NOMO-1 treated with dmso at 0.1 percent for 144 hours (cell line): Measurements from ENCODE around the gene ANO7.

Experiments
- DNase-seq: peaks from one replicate; lab custom pipeline; 2025; ENCODE audit not compliant: unreplicated experiment; lab: John Stamatoyannopoulos, UW

Gene ANO7

DNA sequence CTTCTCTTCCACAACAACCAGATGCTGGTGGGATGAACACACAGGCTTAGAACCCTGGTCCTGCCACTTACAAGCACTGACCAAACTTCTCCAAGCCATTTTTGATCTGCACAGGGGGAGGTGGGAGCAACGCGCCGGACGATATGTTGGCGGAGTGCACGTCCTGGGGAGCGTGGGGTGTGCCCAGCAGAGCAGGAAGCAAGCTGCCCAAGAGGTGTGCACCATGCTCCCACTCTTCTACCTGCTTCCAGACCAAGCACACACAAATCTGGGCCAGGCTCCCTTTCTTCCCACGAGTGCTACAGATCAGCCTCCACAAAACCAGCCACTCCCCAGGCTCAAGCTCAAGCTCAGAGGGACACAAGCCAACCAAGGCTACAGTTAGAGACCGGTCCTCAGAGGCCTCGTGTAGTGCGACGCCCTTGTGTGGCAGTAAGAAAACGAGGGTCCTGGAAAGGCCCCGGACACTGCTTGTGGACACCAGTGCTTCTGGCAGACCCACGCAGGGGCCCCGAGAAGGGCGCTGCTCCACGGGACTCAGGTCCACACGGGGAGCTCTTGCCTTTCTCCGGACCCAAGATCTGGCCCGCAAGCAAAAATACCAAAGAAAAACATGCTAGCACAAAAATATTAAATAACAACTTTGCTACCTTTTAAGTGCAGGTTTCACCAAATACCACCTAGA lies 52.0 kb downstream of the ANO7 start:
- DNase-seq: no peak

DNA sequence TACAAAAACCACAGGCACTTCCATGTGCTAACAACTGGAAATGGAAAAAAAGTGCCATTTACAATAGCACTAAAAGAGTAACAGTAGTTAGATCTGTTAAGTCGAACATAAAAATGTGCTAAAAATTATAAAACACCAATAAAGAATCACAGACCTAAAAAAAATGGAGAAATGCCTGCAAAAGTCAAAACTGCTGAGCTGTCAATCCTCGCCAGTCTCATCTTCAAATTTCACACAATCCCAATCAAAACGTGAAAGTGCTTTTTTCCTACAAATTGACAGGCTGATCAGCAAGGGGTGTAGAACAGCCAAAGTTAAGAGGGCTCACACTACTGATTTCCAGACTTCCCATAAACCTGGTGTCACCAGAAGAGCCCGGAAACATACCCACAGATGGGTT lies 53.2 kb downstream of the ANO7 start:
- DNase-seq: no peak

DNA sequence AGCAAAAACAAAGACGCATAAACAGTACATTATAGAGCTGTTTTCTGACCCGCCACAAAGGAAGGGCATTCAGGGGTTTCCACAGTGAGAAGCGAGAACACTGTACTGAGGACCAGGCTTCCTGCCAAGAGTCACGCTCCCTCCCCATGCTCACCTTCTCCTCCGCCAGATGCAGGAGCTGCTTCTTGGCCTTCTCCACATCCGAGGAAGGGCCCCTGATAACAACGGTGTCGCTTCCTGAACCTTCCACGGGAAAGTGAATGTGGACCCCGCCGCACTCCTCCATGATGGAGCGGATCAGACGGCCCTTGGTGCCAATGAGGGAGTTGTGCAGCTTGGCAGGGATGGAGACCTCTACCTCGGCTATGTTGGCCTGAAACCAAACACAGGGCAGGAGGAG lies 53.8 kb downstream of the ANO7 start:
- no peak for DNase-seq

DNA sequence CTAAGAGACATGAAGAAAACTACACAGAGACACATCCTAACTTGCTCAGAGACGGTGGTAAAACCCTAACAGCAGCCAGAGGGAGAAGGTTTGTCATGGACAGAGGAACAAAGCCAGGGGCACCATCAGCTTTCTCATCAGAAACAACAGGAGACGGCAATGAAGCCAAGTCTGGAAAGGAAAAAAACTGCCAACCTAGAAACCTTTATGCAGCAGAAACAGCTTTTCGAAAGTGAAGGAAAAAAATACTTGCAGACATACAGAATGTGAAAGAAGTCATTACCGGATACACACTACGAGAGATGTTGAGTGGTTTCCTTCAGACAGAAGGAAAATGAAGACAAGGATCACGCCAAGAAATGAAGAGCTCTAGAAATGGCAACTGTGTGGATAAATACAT lies 55.9 kb downstream of the ANO7 start:
- no peak for DNase-seq

DNA sequence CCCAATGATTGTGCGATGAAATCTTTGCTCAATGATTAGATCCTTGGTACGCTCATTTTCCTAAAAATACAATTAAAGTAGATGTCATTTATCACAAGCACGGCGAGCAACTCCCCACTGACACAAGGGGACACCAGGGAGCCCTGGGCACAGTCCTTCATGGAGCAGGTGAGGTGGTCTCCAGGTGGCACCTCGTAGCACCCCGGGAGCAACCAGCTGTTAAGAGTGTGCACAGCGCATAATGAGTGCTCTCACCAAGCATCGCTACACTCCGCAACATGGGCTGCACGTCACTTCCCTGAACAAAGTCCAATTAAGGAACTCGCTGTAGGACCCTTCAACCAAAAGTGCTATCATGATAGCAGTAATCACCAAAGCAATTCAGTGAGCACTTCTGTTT lies 59.8 kb downstream of the ANO7 start:
- DNase-seq: no peak

DNA sequence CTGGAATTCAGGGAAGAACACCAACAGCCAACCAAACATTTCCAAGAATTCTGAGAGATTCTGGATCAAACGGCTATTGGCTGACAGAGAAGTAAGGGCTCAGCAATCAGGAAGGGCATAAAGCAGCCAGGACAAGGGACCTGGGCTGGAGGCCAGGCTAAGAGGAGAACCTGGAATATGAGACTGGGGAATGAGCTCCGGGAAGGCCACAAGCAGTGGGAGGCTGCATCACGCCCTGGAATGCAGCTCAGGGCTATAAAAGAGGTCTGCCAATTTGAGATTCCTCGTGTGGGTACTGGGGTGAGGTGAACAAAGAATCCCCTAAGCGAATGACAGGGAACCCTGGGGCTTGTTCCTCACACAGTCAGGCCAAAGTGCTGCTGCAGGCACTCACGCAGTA lies 60.4 kb downstream of the ANO7 start:
- no peak for DNase-seq

DNA sequence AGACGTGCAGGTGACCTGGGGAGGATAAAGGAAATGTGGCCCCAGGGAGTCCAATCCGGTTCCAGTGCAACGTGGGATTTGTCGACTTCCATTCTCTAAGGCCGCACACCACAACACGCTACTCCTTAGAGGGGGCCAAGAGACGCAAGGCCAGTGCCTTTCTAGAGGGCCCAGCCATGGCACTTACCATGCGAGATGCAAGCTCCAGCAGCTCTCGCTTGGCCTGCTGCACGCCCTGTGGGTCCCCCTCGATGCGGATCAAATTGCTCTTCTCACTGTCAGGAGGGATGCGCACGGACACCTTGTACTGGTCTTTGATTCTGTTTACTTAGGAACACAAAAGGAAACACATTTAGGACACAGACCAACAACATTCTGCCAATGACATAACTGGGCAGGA lies 61.2 kb downstream of the ANO7 start:
- no peak for DNase-seq

DNA sequence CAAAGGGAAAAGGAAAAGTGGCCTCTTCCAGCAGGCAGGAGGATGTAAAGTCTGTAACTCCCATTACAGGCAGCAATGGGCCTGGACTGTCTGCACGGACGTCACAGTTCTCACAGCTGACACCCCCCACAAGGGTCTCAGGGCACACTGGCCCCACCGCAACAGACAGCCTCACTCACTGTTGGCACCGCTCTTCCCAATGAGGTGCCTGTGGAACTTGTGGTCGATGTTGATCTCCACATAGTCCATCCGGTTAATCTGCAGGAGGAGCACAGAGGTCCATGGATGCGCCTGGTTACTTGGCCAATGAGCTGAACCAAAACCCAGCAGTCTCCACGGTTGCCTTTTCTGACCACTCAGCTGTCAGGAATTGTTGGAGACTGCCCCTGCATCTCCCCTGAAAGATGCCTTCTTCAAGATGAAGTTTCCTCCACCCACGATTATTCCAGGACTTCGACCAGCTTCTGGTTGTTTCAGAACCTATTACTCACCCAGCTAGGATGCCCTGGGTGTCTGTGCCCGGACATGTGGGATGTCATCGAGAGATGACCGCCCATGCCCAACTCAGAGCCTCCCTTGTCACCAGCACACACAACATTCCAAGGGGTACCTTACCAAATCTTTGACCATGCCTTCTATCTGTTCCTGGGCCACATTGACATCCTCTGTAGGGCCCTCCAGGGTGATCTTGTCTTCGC lies 64.5 kb downstream of the ANO7 start:
- no peak for DNase-seq

DNA sequence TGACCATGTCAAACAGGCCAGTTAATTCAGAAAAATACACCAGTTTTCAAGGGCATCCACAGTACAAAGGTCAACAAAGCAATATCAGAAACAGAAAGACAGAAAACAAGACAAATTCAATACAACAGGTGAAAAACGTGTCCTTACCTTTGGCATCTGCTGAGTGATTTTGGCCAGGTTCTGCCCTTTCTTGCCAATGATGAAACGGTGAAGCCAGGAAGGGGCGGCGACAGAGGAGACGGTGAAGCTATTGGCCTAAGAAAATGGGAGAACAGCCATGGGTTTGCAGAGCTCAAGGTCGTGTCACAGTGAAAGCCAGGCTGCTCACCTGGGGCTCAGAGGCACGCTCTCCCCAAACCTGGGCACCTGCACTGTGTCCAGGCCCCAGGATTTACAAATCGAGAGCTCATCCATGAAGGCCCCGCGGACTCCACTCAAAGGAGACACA lies 66.5 kb downstream of the ANO7 start:
- no peak for DNase-seq

DNA sequence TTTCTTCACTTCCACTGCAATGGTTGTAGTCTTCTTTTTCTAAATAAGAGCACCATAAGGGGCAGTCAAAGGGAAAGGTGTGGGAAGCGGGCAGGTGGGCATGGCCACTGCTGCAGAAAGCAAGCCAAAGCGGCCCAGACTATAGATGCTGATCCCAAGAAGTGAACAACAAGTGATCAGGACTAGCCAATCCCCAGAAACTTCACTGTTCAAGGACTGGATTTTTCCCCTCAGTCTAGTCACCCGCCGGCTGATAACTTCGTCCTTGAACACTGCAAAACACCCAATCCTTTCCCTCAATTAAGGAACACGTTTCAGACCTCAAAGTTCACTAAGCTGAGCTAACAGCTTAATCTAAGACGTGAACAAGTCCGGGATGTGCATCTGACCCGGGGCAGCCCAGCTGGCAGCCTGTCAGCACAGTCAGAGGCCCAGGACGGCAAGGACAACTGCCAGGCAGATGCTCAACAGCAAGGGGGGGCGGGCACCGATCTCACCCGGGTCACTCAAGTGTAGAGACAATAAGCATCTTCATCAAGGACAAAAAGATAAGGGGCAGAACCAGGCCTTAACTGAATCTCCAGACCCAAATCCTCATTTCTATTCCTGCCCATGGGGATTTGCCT lies 67.2 kb downstream of the ANO7 start:
- no peak for DNase-seq

DNA sequence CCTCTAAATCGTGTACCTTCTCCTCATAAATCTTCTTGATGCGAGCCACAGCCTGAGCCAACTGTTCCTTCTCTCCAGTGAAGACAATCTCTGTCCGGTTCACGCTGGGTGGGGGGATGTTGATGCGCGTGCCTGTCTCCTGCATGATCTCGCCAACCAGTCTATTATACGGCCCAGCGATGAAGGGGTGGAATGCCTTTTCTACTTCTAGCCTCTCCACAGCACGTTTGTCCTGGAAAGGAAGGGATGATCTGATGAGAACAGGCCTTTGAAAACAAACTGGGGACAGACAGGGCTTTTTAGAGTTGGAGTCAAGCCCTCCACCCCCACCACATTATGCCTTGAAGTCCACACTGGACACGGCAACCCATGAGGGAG lies 67.7 kb downstream of the ANO7 start:
- DNase-seq: no peak

DNA sequence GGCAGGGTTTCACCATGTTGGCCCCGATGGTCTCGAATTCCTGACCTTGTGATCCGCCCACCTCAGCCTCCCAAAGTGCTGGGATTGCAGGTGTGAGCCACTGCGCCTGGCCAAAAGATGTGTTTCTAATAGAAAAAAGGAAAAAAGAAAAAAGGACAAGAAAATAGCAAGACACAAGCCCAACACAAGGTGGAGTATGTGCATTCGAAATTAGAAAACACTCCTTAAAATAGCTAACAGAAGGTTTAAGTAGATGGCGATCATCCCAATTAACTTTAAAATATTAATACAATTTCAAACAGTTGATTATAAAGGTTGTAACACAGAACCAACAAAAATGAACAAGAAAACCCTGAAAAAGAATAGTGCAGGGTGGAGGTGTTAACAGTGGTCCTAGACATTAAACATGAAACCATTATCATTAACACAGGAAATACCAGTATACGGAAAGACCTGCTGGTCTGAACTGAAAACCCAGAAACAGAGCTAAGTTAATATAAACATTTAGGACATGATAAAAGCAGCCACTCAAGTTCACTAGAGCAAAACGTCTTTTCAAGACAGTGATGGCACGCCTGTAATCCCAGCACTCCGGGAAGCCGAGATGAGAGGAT lies 69.0 kb downstream of the ANO7 start:
- no peak for DNase-seq

DNA sequence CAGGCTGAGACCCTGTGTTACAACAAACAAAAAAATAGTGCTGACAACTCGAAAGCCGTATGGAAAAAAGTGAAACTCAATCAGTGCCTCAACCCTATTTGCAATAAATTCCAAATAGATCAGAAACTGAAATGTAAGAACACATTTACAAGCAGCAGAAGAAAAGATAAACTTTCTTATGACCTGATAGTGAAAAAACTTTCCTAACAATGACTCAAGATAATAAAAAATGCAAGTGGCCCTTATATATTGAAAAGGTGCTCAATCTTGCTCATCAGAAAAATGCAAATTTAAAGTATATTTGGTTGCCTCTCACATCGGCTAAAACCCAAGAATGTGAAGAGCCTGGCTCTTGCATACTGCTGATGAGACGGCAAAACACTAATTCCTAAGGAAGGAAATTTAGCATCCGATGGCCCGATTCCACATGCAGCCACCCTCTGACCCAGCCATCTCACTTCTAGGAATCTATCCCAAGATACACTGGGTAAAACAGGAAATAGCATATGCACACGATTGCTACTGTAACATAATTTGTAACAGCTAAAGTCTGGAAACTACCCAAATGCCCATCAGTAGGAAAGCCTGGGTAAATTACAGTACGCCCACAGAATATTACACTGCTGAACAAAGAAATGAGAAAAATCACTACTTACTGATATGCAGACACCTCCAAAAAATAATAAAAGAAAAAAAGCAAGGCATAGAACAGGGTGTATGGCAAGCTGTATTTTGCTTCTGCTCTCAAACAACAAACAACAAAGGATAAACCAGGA lies 70.2 kb downstream of the ANO7 start:
- no peak for DNase-seq

DNA sequence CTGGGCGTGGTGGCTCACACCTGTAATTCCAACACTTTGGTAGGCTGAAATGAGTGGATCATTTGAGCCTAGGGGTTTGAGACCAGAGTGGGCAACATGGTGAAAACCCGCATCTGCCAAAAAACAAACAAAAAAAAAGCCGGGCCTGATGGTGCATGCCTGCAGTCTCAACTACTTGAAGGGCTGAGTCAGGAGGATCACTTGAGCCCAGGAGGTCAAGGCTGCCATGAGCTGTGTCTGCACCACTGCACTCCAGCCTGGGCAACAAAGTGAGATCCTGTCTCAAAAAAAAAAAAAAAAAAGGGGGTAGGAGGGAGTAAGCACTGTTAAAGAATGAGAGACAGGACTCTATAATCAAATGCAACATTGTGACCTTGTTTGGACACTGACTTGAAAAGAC lies 72.4 kb downstream of the ANO7 start:
- no peak for DNase-seq

DNA sequence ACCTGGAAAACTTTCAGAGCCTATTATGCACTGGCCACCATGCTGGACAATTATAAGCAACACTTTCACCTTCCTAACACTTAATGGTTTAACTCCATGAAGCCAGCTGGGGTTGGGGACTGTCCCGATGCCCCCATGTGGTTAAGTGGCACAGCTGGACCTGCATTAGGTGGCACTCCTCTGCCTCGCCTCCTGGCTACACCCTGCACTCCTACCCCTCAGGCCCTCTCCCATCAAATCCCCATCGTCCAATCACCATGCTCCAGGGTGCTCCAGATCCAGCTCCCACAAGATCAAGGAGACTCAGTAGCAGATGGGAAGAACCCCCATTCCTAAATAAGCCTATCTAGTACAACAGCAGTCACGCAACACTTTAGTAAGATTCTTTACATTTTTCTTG lies 73.2 kb downstream of the ANO7 start:
- DNase-seq: no peak

DNA sequence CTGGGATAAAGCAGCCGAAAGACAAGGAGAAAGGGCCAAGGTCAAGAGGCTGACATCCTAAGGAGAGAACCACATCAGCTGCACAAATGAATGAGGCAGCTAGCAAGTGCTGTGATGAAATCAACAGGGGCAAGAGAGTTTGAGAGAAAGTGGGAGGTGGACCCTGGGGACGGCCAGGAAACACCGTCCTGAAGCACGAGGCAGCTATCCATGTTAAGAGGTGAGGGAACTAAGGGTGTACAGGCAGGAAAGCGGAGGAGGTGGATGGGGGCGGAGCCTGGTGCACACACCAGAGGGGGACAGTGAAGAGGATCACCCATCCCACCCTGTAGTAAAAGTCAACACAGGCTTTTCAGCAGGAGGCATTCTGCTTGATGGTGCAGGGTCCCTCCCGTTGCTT lies 74.6 kb downstream of the ANO7 start:
- no peak for DNase-seq

DNA sequence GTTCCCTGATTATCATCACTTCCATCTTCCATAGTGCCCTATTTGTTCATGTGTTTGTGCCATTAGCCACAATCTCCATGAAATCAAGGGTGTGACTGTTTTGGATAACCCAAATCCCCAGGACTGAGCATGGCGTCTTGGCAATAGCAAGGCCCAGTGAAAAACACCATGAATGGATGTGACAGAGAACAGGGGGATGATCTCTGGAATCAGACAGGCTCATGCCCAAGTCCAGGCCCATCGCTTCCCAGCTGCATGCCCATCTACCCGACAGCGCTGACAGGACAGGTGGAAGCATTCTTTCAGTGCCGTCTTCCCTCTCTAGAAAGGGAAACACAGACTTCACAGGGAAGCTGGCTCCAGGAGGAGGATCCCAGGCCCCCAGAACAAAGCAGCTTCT lies 77.0 kb downstream of the ANO7 start:
- DNase-seq: no peak

DNA sequence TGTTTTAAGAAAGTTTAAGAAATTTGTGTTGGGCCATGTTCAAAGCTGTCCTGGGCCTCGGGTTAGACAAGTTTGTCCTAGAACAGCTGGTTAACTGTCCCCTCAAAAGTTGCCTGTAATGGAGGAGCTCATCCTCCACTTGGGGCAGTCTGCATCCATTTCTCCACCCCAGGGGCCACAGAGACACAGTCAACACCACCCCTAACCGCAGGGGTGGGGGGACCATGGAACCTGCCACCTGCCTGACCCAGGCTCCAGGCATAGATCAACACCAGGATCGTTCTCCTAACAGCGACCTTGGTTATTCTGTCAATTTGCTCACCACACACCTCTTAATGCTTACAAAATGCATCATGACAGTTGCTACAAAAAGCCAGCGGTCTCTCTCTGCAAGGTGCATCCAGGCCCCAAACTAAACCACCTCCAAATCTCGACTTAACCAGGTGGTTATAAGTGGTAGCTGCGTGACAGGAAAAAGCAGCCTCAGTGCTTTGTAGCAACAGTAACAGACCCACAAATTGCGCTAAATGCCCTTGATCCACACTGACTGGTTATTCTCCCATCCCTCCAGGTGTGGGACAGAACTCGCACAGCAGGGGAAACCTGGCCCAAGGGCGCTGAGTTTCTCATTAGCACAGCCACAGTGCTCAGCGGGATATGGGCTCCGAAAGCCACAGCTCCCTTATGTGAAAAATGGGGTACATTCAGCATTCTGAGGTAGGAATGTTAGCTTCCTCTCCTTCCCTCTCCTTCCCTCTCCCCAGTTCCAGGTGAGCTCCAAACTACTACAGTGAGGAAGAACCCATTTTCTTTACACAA lies 79.0 kb downstream of the ANO7 start:
- DNase-seq: no peak

DNA sequence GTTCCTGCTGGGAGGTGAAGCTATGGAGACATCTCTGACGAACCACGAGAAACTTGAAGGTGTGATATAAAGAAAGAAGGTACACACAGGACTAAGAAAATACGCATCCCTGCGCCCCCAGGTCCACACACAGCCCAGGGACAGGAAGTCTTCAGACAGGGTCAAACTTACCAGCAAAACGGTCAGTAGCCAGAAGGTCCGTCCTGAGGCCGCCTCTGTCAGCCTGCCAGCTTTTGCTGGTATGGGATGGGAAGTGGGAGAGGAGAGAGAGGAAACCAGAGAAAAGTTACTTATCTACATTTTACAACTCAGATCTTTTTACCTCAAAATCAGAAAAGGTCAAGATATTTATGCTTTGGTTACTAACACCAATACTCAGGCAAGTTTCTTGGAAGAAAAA lies 79.8 kb downstream of the ANO7 start:
- no peak for DNase-seq

DNA sequence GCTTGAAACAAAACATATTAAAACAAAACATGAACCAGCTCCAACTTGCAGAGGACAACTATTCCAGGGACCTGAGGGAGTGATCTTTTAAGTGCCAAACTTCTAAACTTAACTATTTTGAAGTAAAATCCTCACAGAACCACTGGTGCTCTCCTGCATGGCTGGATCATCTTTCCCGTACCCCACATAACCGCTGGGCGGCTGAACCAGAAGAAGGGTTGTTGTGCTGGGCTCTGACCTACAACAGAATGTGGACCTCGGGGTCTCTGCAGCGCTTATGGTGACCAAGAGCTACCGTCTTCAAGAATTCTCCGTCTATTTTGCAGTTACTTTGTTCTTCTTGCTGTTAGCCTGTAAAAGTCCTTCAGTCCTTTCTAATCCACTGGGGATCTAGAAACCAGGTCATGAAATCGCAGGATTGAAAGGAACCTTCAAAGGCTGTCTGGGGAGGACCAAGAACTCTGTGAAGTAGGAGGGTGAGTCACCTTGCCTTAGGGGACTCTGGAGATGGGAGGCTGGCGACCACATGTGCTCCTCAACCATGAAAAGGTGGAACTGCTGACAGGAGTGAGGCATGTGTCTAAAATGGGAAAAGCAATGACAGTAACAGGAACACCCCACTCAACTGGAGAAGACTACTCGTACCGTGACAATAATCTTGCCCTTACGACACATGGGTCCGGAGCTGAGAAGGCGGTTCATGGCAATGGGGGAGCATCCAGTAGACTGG lies 80.4 kb downstream of the ANO7 start:
- no peak for DNase-seq
